COLO668 (cell line): ENCODE results near the gene TRIM38.

Experiments used
- DNase-seq: peaks from one replicate; lab custom pipeline; 2025; ENCODE audit not compliant: unreplicated experiment; lab: John Stamatoyannopoulos, UW

The TRIM38 gene

DNA sequence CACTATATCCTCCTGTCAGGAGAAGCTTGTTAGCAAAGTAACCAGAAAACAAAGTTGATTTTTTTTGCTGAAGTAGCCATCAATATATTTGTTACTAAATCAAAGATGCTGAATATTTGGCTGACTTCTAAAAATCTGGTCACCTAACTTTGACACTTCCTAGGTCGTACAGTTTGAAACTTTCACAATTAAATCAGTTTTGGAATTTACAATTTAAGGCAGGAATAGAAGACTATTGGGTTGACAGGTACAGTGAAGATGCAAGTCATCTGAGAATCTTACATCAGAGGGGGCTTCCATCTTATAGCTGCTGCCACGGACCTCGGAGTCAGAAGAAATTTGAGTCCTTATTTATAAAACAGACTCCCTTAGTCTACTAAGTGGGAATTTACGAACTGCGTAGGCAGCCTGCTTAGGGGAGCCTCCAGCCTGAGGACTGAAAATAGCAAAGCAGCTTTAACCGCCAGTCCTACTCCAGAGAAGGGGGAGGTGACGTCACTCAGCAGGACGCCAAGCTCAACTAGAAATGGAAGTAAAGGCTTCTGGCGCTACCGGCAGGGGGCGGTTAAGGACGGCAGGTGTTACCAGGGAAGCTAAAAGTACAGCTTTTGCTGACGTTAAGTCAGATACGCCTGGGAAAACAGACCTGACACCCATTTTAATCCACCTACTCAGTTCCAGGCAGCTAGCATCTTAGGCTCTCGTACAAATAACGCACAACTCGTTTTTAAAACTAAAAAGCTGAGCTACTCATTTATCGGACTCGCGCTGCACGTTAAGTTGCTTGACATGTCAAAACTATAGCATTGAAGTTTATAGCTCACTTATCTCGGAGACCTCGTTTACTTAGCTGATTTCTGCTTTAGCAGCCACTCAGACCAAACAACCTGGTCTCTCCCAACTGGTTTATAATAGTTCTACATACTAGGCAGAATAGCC, 63.6 kb downstream of the TRIM38 start:
- DNase-seq, result peak; percentile 91

DNA sequence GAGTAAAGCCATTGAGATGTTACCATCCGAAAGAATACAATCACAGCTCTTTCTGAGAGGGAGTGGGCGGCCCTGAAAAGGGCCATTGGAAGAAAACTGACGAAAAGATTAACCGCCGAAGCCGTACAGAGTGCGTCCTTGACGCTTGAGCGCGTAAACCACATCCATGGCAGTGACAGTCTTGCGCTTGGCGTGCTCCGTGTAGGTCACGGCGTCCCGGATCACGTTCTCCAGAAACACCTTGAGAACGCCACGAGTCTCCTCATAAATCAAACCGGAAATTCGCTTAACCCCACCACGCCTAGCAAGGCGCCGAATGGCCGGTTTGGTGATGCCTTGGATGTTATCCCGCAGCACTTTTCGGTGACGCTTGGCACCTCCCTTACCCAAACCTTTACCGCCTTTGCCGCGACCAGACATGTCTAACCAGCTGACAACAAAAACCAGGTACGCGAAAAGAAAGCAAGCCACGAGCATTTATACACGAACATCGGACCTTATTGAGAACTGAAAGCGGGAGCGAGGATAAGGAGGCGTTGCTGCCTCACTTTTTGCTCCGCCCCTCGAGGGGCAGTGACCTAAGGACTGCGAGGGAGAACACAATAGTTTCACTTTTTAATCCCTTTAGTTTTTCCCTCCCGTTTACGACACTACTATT, 64.4 kb downstream of the TRIM38 start:
- DNase-seq, result peak; percentile 93

DNA sequence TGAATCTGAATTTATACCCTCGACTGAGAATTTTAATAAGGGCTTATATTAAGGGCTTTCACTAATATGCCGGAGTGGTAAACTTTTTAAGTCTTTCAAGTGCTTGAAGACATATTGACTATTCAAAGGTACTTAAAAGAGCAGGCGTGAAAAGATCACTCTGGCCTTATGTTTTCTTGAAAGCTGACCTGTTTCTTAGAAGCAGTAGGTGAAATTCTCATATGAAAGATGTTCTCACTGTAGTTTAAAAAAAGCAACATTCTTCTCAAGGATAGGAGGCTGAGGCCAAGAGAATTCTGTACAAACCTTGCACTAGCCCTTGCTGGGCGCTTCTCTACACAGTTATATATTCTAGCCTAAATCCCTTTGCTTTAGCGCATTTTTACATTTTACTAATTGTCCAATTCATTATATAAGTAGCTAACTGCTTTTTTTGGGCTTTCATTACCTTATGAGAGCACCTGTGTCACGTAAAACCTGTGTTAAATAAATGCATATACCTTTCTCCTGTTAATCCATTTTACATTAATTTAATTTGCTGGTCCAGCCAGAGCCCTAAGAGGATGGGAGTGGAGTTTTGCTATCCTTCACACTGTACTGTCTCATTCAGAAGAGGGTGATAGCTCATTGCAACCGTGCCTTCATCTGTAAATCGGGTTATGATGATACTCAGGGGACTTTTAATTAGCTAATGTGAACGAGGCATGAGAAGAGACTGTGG, 65.0 kb downstream of the TRIM38 start:
- DNase-seq, result no peak

DNA sequence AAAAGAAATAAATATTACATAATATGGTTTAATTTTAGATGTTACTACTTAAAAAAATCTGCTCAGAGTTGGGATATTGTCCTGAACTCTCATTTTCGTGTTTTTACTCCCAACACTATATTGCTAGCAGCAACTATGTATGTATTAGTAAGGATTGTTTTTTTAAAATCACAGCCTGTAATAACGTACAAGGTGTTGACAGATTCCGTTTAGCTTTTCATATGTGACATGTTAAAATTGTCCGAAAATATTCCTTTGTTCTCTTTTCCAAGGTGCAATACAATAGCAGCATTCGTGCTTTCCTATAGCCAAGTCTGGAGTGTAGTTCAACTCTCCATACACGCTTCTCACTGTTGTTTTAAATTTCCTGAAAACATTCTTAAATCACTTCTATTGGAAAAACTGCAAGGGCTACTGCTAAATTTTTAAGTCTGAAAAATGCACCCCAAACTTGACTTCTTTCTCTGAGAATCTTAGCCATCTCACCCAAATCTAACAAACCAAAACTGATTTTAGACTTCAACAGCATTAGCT, 65.7 kb downstream of the TRIM38 start:
- no peak for DNase-seq

DNA sequence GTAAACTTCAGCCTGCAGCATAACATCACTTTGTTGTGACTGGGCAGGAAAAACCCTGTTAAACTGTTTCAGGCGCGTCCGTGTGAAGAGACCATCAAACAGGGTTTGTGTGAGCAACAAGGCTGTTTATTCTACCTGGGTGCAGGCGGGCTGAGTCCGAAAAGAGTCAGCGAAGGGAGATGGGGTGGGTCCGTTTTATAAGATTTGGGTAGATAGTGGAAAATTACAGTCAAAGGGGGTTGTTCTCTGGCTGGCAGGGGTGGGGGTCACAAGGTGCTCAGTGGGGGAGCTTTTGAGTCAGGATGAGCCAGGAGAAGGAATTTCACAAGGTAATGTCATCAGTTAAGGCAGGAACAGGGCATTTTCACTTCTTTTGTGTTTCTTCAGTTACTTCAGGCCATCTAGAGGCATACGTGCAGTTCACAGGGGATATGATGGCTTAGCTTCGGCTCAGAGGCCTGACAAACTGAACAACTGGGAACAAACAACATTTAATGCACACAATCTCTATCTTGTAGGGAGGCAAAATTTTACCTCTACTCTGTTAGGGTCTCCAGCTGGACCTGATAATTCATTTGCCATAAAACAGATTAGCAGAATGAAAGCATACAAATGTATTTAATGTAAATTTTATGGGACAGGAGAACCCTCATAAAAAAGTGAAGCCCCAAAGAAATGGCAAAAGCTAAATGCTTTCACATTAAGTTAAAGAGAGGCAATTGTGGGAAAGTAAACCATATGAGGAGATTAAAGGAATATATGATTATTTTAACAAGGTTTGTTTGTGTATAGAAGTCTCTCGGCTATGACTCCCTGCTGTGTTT, 66.4 kb downstream of the TRIM38 start:
- no peak for DNase-seq

GRCh38 chr6:26029570-26029856, 66.9 kb downstream of the TRIM38 start:
- no peak for DNase-seq

DNA sequence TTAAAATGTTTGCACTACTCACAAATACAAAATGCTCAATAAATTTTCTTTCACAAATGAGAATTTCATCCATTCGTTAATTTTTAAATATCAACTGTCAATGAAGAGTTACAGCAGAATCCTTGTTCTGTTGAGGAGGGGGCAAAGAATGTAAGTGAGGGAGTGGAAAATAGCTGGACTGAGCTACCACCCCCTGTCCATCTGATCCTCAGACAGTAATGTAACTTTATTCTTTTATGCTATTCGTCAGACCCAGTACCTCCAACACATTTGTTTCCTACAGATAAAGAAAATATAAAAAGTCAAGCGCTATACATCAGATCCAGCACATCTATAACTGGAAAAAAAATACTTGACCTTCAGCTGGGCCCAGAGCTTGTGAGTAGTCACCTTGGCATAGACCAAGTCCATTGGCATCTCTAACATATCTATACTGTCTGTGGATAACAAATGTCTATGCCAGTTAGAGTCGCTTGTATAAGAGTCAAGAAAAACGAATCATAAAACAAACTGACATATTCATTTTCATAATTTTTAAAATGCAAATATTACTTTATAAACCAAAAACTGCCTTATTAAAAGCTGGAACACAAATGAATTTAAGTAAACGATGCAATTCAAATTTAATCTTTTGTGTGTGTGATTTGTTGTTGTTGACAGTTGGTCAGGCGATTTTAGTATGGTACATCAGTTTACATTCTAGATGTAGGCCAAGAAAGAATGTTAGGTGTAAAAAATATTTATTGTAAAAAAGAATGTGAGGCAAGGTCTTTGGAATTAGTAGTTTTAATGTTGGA, 67.5 kb downstream of the TRIM38 start:
- no peak for DNase-seq

- DNase-seq, result no peak
These were observed 68.1 kb downstream of the TRIM38 start for GRCh38 chr6:26030716-26031115.

DNA sequence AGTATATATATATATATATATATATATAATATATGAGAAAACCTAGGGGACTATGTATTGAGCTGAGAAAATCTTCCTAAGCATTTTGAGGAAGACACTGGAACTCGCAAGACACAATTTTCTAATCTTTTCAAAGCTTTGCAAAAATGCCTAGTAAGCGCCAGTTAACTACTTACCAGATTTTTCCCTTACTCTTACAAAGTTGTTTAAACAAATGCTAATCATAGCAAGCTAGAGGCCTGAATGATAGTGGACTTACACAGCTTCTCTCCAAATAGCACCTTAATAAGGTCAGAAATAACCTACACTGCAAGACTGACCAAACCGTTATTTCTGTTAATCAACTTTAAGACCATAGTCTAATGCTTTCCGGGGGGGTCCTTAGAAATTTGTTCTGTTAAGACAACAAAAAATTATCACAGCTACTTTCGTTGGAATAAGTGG, 68.6 kb downstream of the TRIM38 start:
- no peak for DNase-seq

DNA sequence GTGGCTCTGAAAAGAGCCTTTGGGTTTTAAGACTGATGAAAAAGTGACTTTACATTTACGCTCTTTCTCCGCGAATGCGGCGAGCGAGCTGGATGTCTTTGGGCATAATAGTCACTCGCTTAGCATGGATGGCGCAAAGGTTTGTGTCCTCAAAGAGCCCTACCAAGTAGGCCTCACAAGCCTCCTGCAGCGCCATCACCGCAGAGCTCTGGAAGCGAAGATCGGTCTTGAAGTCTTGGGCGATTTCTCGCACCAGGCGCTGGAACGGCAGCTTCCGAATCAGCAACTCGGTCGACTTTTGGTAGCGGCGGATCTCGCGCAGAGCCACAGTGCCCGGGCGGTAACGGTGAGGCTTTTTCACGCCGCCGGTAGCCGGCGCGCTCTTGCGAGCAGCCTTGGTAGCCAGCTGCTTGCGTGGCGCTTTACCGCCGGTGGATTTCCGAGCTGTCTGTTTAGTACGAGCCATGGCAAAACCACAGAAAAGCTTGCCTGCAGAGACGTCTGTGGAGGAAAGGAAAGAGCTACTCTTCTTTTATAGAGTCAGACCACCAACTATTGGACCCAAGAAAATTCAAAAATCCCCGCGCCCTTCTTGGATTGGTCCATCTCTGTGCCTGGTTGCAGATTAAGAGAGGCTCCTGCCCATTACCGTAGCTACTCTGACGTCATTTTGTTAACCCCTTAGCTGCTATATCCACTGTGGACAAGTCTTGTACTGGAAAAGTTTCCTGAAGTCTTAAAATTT, 69.2 kb downstream of the TRIM38 start:
- DNase-seq, result peak; percentile 80

DNA sequence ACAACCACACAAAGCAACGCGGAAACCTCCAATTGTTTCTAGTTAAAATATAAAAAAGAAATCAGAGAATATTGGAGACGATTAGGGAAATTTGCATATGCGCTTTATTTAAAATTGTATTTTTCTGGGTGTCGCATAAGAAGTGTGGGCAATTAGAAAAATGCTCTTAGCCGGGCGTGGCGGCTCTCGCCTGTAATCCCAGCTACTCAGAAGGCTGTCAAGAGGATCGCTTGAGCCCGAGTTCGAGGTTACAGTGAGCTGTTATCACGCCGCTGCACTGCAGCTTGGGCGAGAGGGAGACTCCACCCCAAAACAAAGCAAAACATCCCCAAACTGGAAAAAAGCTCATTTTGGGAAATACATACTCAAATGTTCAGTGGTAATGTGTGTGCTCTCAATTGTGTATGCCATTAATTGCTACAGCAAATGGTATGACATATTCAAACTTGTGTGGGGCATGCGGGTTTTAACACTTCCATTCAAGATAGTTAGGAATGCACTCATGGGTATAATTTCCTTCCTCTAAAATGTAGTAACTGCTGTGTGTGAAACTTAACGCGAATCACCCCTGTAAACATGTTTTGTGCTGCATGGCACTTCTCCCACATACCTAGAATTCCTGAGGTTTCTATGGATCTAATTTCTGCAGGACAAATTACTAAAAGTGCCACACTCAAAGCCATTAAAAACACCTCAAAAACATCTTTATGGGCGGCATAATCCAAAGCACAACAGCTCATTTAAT, 69.9 kb downstream of the TRIM38 start:
- DNase-seq, result peak; percentile 33

DNA sequence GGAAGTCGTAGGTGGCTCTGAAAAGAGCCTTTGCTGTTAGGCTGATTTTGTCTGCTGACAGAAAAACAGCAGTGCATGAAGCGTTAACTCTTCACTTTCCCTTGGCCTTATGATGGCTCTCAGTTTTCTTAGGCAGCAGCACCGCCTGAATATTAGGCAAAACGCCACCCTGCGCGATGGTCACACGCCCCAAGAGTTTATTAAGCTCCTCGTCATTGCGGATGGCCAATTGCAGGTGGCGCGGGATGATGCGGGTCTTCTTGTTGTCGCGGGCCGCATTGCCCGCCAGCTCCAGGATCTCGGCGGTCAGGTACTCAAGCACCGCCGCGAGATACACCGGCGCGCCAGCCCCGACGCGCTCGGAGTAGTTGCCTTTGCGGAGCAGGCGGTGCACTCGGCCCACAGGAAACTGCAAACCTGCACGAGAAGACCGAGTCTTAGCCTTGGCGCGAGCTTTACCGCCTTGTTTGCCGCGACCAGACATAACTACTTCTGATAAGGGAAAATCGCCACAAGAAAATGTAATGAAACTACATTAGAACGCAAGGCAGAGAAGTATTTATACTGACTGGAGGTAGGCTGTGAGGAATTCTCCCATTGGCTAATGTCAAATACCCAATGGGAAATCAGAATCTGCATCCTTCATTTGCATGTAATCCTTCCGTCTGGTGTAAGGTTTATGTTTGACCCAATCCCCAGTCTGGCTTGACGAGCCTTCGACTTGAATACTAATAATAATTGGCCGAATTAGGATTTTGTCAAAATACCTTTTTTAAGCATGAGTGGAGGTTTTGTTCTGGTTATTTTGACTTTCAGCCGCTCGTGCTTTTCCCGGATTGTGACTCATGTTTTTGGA, 70.7 kb downstream of the TRIM38 start:
- DNase-seq, result peak; percentile 62

- no peak for DNase-seq
These were observed 71.3 kb downstream of the TRIM38 start for GRCh38 chr6:26033941-26034354.

- no peak for DNase-seq
These were observed 72.3 kb downstream of the TRIM38 start for GRCh38 chr6:26034905-26035304.
